Activated gamma-delta T cell treated with anti-CD3 and anti-CD28 coated beads, Interleukin-2, amount 50 U/mL, for 16 hours (primary cell): ENCODE measurements around the gene ARHGDIA.

ENCODE experiments used
- DNase-seq: peaks from one replicate; pipeline ENCODE4 v3.0.0-alpha.2; 2020; ENCODE audit warnings: low read depth

The ARHGDIA gene

GRCh38 chr17:81905993-81906392, 34.9 kb upstream of the ARHGDIA start:
- DNase-seq: no peak

GRCh38 chr17:81905424-81905875, 34.3 kb upstream of the ARHGDIA start:
- DNase-seq: no peak

- no peak for DNase-seq
Measured at GRCh38 chr17:81904600-81905423, 33.7 kb upstream of the ARHGDIA start.

GRCh38 chr17:81903896-81904599, 32.9 kb upstream of the ARHGDIA start:
- no peak for DNase-seq

- DNase-seq: no peak
Measured at GRCh38 chr17:81903415-81903831, 32.3 kb upstream of the ARHGDIA start.

- no peak for DNase-seq
Measured at GRCh38 chr17:81902653-81903414, 31.7 kb upstream of the ARHGDIA start.

GRCh38 chr17:81902023-81902652, 31.0 kb upstream of the ARHGDIA start, which contains the start of gene NPB:
NPB (plus strand) TSS chr17:81902238; CDS start chr17:81902278, 40 bp downstream.
- no peak for DNase-seq

- no peak for DNase-seq
Measured at GRCh38 chr17:81901167-81902022, 30.3 kb upstream of the ARHGDIA start.

- no peak for DNase-seq
Measured at GRCh38 chr17:81900181-81900820, 29.2 kb upstream of the ARHGDIA start.

GRCh38 chr17:81899514-81900166, 28.5 kb upstream of the ARHGDIA start:
- DNase-seq: no peak

- no peak for DNase-seq
Measured at GRCh38 chr17:81898885-81899284, 27.7 kb upstream of the ARHGDIA start.

GRCh38 chr17:81898029-81898866, 27.1 kb upstream of the ARHGDIA start:
- no peak for DNase-seq

GRCh38 chr17:81895400-81895799, 24.3 kb upstream of the ARHGDIA start:
- no peak for DNase-seq

- no peak for DNase-seq
Measured at GRCh38 chr17:81891303-81891552, 20.1 kb upstream of the ARHGDIA start.

- DNase-seq: no peak
Measured at GRCh38 chr17:81890447-81891302, 19.5 kb upstream of the ARHGDIA start.

- DNase-seq: no peak
Measured at GRCh38 chr17:81889602-81890001, 18.5 kb upstream of the ARHGDIA start.

GRCh38 chr17:81888988-81889595, 18.0 kb upstream of the ARHGDIA start:
- DNase-seq: no peak
